ENCODE data around the gene TNFSF10. TPM values are rescaled to one million over a fixed set of nuclear protein-coding genes. Genes with fewer than 3 reads are reported as not detected.

Gene TNFSF10
- total and polyA plus RNA-seq, 9 of the 15 experiments (the other 6 are each of a cell fraction or from before 2014, with no cell fraction given), result 0.07 to 1.3 (median 0.27) TPM; not detected in 1

- TF ChIP-seq HNRNPL (IDR thresholded peaks at IDR 0.05; ENCODE audit: low read depth, low read length) (no peak), ZFP91 (CRISPR knock-in tag; IDR thresholded peaks at IDR 0.05) (no peak), HNRNPLL (IDR thresholded peaks at IDR 0.05; ENCODE audit: low read depth, low read length, poor library complexity, severe bottlenecking) (no peak), HSF4 (CRISPR knock-in tag; IDR thresholded peaks at IDR 0.05; ENCODE audit: borderline replicate concordance) (no peak), CREBBP (IDR thresholded peaks at IDR 0.05; ENCODE audit: low read depth, low read length) (no peak), ZKSCAN1 (IDR thresholded peaks at IDR 0.05; ENCODE audit: low read depth, low read length) (no peak), DMBX1 (CRISPR knock-in tag; IDR thresholded peaks at IDR 0.05; ENCODE audit: borderline replicate concordance) (no peak), ZNF318 (IDR thresholded peaks at IDR 0.05; ENCODE audit: borderline replicate concordance in 1 of 2, low read depth in 1 of 2) (no peak), ZNF668 (CRISPR knock-in tag; IDR thresholded peaks at IDR 0.05) (no peak), POLR3A (IDR thresholded peaks at IDR 0.05; ENCODE audit: borderline replicate concordance, extremely low read depth, insufficient read depth, insufficient read length) (no peak), ZNF551 (CRISPR knock-in tag; IDR thresholded peaks at IDR 0.05) (no peak)
- TF ChIP-seq, protein P1, sequence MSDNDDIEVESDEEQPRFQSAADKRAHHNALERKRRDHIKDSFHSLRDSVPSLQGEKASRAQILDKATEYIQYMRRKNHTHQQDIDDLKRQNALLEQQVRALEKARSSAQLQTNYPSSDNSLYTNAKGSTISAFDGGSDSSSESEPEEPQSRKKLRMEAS (CRISPR knock-in tag; IDR thresholded peaks at IDR 0.05), result peak; percentile 42; the same call in 1 of the 2 replicates
- TF ChIP-seq, protein P2, sequence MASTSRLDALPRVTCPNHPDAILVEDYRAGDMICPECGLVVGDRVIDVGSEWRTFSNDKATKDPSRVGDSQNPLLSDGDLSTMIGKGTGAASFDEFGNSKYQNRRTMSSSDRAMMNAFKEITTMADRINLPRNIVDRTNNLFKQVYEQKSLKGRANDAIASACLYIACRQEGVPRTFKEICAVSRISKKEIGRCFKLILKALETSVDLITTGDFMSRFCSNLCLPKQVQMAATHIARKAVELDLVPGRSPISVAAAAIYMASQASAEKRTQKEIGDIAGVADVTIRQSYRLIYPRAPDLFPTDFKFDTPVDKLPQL (IDR thresholded peaks at IDR 0.05; ENCODE audit: extremely low read depth, insufficient read length), result no peak
- TF ChIP-seq, protein P3, sequence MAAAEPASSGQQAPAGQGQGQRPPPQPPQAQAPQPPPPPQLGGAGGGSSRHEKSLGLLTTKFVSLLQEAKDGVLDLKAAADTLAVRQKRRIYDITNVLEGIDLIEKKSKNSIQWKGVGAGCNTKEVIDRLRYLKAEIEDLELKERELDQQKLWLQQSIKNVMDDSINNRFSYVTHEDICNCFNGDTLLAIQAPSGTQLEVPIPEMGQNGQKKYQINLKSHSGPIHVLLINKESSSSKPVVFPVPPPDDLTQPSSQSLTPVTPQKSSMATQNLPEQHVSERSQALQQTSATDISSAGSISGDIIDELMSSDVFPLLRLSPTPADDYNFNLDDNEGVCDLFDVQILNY (CRISPR knock-in tag; IDR thresholded peaks at IDR 0.05), result no peak
Measured at GRCh38 chr3:172522871-172523818, at the start of gene TNFSF10 (continued).

Data from K562 (cell line).